HG03025 (cell line): Measurements from ENCODE around the gene TAF11L12.
"Not testable (repeated sequence)": the region's sequence is repeated elsewhere in the genome, so short reads cannot be mapped to it uniquely, and the experiment has no call there.

Experiments used
- ATAC-seq: cut with Tn5 transposase; IDR thresholded peaks from one replicate; pipeline ENCODE4 v1.9.1; 2021; ENCODE audit warnings: mild to moderate bottlenecking, moderate library complexity; ENCODE audit not compliant: unreplicated experiment, low FRiP score

Gene TAF11L12

DNA sequence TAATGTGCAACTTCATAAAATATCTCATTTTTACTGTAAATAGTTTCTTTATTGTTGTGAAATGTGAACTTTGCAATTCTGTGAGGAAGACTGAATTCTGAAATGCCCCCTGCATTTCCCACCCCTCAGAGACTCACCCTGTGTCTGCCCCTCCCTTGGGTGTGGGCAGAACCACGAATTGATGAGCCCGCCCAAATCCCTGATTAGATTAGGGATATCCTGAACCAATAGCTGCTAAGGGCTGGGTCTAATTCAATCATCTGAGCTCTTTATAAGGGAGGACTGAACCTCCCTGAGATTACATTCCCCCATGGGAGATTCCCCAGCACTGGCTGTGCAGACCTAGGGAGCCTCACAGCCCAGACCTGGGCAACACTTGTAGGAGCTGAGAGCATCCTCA lies at the start of gene TAF11L12:
Gene TAF11L12, plus strand, starts transcription at position 301 of the 400 bp plus-strand sequence.
- not testable (repeated sequence) for ATAC-seq

DNA sequence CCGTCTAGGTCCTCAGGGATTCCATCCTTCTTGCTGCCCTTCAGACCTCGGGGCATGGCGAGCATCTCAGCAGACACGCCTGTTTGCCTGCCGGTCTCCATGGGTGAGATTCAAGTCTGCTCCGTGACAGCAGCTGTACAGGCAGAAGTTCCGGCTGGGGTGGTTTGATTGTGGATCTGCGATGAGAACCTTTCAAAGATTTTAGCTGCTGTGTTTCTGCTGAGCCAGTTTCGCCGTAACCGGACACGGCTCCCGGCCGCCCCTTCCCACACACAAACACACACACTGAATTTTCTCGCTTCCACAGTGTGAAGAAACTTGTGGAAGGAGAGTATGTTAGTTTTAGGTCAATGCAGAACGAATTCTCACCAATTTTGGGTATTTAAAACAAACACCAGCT lies 24.5 kb upstream of the TAF11L12 start, which contains the start of gene TAF11L7:
Gene TAF11L7, minus strand, starts transcription at position 101 of the 400 bp plus-strand sequence.
- not testable (repeated sequence) for ATAC-seq

DNA sequence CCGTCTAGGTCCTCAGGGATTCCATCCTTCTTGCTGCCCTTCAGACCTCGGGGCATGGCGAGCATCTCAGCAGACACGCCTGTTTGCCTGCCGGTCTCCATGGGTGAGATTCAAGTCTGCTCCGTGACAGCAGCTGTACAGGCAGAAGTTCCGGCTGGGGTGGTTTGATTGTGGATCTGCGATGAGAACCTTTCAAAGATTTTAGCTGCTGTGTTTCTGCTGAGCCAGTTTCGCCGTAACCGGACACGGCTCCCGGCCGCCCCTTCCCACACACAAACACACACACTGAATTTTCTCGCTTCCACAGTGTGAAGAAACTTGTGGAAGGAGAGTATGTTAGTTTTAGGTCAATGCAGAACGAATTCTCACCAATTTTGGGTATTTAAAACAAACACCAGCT lies 19.3 kb upstream of the TAF11L12 start, which contains the start of gene TAF11L8:
Gene TAF11L8, minus strand, starts transcription at position 101 of the 400 bp plus-strand sequence.
- ATAC-seq: not testable (repeated sequence)

DNA sequence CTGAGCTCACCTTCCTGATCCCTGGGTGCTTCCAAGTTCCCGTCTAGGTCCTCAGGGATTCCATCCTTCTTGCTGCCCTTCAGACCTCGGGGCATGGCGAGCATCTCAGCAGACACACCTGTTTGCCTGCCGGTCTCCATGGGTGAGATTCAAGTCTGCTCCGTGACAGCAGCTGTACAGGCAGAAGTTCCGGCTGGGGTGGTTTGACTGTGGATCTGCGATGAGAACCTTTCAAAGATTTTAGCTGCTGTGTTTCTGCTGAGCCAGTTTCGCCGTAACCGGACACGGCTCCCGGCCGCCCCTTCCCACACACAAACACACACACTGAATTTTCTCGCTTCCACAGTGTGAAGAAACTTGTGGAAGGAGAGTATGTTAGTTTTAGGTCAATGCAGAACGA lies 15.9 kb upstream of the TAF11L12 start, which contains the start of gene TAF11L9:
Gene TAF11L9, minus strand, starts transcription at position 140 of the 400 bp plus-strand sequence.
- ATAC-seq: not testable (repeated sequence)

DNA sequence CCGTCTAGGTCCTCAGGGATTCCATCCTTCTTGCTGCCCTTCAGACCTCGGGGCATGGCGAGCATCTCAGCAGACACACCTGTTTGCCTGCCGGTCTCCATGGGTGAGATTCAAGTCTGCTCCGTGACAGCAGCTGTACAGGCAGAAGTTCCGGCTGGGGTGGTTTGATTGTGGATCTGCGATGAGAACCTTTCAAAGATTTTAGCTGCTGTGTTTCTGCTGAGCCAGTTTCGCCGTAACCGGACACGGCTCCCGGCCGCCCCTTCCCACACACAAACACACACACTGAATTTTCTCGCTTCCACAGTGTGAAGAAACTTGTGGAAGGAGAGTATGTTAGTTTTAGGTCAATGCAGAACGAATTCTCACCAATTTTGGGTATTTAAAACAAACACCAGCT lies 12.5 kb upstream of the TAF11L12 start, which contains the start of gene TAF11L10:
Gene TAF11L10, minus strand, starts transcription at position 101 of the 400 bp plus-strand sequence.
- not testable (repeated sequence) for ATAC-seq

DNA sequence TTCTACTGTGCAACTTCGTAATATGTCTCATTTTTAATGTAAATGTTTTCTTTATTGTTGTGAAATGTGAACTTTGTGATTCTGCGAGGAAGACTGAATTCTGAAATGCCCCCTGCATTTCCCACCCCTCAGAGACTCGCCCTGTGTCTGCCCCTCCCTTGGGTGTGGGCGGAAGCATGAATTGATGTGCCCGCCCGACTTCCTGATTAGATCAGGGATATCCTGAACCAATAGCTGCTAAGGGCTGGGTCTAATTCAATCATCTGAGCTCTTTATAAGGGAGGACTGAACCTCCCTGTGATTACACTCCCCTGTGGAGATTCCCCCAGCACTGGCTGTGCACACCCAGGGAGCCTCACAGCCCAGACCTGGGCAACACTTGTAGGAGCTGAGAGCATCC lies 6.3 kb upstream of the TAF11L12 start, which contains the start of gene TAF11L11:
Gene TAF11L11, plus strand, starts transcription at position 304 of the 400 bp plus-strand sequence.
- not testable (repeated sequence) for ATAC-seq

DNA sequence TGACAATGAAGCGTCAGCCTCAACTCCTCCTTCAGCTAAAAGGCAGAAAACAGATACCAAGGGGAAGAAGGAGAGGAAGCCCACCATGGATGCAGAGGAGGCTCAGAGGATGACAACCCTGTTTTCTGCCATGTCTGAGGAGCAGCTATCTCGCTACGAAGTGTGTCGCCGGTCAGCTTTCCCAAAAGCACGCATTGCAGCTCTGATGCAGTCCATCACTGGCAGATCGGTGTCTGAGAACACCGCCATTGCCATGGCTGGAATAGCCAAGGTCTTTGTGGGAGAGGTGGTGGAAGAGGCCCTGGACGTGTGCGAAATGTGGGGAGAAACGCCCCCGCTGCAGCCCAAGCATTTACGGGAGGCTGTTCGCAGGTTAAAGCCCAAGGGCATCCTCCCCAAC lies 5.2 kb upstream of the TAF11L12 start:
- no peak for ATAC-seq

DNA sequence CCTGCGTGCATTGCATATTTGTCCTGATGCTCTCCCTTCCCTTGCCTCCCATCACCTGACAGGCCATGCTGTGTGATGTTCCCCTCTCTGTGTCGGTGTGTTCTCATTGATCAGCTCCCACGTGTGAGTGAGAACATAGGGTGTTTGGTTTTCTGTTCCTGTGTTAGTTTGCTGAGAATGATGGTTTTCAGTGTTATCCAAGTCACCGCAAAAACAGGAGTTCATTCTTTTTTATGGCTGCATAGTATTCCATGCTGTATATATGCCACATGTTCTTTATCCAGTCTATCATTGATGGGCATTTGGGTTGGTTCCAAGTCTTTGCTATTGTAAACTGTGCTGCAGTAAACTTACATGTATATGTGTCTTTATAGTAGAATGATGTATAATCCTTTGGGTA lies 2.7 kb upstream of the TAF11L12 start:
- not testable (repeated sequence) for ATAC-seq

DNA sequence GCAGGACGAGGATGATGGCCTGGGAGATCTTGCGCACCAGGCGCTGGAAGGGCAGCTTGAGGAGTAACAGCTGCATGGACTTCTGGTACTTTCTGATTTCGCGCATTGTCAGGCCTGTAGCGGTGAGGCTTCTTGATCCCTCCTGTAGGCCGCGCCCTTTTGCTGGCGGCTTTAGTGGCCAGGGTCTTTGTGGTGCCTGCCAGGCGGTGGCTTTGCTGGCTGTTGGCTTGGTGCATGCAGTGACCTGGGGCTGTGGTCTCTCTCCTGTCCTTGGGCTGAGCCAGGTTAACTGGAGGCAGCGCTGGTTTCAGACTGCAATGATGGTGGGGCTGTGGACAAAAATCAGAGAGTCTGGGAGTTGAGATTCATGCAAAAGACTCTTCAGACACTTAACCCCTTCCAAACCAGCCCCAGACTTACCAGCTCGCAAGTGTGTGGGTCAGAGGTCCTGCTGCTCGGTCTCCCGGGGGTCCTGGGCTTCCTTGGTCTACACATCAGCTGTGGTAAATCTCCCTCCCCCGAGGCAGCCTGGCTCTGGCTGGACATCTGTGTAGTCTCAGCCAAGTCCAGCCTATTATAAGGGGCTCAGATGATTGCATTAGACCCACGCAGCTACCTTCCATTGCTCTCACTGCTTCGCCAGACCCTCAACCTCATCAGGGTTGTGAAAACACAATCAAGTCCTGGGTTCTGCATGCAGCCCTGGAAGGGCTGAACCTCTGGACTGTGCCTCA lies 4.8 kb downstream of the TAF11L12 start:
- no peak for ATAC-seq

DNA sequence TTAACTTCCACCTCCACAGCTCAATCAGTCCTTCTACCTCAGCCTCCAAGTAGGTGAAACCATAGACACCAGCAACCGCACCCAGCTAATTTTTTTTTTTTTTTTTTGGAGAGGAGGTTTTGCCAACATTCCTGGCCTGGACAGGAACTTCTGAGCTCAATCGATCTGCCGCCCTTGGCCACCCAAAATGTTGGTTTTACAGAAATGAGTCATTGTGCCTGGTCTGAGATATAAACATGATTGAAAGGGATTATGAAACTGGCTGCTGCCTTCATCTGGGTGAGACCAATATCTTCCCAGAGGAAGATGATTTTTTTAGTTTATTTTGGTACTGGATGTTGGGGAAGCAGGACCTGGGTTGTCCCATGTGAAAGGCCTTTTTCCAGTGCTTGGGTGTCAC lies 9.2 kb downstream of the TAF11L12 start:
- ATAC-seq: no peak

DNA sequence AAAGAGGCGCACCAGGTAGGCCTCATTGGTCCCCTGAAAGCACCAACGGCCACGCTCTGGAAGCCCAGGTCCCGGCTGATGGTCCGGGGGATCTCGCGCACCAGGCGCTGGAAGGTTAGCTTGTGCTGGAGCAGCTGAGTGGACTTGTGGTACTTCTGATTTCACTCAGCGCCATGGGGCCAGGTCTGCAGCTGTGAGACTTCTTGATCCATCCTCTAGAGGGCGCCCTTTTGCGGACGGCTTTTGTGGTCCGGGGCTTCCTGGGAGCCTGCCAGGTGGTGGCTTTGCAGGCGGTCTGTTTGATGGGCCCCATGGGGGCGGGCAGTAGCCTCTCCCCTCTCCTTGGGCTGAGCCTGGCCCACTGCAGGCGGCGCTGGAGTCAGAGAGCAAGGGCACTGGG lies 10.4 kb downstream of the TAF11L12 start:
- no peak for ATAC-seq

DNA sequence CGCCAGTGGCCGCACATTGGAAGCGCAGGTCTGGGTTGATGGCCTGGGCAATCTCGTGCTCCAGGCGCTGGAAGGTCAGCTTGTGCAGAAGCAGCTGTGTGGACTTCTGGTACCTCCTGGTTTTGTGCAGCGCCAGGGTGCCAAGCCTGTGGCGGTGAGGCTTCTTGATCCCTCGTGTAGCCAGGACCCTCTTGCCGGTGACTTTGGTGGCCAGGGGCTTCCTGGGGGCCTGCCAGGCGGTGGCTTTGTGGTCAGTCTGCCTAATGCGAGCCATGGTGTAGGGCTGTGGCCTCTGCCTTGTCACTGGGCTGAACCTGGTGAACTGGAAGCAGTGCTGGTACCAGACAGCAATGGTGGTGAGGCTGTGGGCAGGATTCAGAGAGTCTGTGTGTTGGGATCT lies 15.5 kb downstream of the TAF11L12 start:
- no peak for ATAC-seq

DNA sequence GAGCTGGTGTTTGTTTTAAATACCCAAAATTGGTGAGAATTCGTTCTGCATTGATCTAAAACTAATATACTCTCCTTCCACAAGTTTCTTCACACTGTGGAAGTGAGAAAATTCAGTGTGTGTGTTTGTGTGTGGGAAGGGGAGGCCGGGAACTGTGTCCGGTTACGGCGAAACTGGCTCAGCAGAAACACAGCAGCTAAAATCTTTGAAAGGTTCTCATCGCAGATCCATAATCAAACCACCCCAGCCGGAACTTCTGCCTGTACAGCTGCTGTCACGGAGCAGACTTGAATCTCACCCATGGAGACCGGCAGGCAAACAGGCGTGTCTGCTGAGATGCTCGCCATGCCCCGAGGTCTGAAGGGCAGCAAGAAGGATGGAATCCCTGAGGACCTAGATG lies 21.6 kb downstream of the TAF11L12 start, which contains the start of gene TAF11L13:
Gene TAF11L13, plus strand, starts transcription at position 301 of the 400 bp plus-strand sequence.
- not testable (repeated sequence) for ATAC-seq

DNA sequence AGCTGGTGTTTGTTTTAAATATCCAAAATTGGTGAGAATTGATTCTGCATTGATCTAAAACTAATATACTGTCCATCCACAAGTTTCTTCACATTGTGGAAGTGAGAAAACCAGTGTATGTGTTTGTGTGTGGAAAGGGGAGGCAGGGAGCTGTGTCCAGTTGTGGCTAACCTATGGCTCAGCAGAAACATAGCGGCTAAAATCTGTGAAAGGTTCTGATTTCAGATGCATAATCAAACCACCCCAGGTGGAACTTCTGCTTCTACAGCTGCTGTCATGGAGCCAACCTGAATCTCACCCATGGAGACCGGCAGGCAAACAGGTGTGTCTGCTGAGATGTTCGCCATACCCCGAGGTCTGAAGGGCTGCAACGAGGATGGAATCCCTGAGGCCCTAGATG lies 24.0 kb downstream of the TAF11L12 start, which contains the start of gene TAF11L14:
Gene TAF11L14, plus strand, starts transcription at position 301 of the 400 bp plus-strand sequence.
- ATAC-seq: no peak

DNA sequence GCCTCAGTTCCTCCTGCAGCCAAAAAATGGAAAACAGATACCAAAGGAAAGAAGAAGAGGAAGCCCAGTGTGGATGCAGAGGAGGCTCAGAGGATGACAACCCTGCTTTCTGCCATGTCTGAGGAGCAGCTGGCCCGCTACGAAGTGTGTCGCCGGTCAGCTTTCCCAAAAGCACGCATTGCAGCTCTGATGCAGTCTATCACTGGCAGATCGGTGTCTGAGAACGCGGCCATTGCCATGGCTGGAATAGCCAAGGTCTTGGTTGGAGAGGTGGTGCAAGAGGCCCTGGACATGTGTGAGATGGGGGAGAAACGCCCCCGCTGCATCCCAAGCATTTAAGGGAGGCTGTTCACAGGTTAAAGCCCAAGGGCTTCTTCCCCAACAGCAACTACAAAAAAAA lies 39.0 kb downstream of the TAF11L12 start:
- ATAC-seq: not testable (repeated sequence)

DNA sequence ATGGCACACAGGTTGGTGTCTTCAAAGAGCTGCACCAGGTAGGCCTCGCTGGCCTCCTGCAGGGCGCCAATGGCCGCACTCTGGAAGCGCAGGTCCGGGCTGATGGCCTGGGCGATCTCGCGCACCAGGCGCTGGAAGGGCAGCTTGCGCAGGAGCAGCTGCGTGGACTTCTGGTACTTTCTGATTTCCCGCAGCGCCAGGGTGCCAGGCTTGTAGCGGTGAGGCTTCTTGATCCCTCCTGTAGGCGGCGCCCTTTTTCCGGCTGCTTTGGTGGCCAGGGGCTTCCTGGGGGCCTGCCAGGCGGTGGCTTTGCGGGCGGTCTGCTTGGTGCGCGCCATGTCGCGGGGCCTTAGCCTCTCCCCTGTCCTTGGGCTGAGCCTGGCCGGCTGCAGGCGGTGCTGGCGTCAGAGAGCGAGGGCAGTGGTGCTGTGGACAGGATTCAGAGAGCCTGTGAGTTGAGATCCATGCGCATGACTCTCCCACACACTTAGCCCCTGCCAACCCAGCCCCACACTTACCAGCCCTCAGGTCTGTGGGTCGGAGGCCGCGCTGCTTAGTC lies 45.1 kb downstream of the TAF11L12 start:
- ATAC-seq: not testable (repeated sequence)

DNA sequence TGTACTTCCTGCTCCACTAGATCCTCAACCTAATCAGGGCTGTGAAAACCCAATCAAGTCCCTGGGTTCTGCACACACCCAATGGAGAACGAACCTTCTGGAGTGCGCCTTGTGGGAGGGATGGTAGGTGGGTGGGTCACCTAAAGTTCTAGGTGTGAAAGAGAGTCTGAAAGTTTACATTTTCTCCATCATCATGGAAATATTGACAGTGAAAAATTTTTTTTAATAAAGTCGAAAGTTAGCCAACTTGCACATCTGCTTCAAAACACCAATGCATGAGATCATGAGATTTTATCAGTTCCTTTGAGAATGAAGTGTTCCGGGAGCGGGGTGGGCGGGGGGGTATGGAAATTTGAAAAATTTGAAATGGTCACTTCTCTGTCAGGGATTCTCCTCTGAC lies 45.7 kb downstream of the TAF11L12 start:
- ATAC-seq: no peak
